Muscle layer of colon (tissue), 2 donors: ENCODE results near the gene AXIN2.

Experiments
- H3K27ac ChIP-seq: one replicate; pipeline ENCODE4 v1.7.0; 2013; ENCODE audit warnings: low read depth, mild to moderate bottlenecking, low read length, moderate library complexity
- H3K27me3 ChIP-seq, 2 donors: one replicate each; pipeline ENCODE4 v1.7.0; 2013; ENCODE audit warnings: low read length in 2 of 2, mild to moderate bottlenecking in 2 of 2; ENCODE audit not compliant: insufficient read depth in 2 of 2, control insufficient read depth in 1 of 2
- H3K36me3 ChIP-seq: one replicate; pipeline ENCODE4 v1.7.0; 2013; ENCODE audit warnings: mild to moderate bottlenecking, low read length; ENCODE audit not compliant: insufficient read depth
- H3K4me1 ChIP-seq: one replicate; pipeline ENCODE4 v1.7.0; 2013; ENCODE audit warnings: mild to moderate bottlenecking, low read length; ENCODE audit not compliant: insufficient read depth
- H3K4me3 ChIP-seq, 2 donors: one replicate each; pipeline ENCODE4 v1.7.0; 2013; ENCODE audit warnings: low read length in 2 of 2, low read depth in 1 of 2, mild to moderate bottlenecking in 1 of 2, moderate library complexity in 1 of 2
- H3K9ac ChIP-seq: one replicate; pipeline ENCODE4 v1.7.0; 2013; ENCODE audit warnings: low read length
- H3K9me3 ChIP-seq: one replicate; pipeline ENCODE4 v1.7.0; 2013; ENCODE audit warnings: mild to moderate bottlenecking, low read length
- donor health status: abdominal sarcoma.
- donor health status: Adenocarcinoma of cecum.

The AXIN2 gene

DNA sequence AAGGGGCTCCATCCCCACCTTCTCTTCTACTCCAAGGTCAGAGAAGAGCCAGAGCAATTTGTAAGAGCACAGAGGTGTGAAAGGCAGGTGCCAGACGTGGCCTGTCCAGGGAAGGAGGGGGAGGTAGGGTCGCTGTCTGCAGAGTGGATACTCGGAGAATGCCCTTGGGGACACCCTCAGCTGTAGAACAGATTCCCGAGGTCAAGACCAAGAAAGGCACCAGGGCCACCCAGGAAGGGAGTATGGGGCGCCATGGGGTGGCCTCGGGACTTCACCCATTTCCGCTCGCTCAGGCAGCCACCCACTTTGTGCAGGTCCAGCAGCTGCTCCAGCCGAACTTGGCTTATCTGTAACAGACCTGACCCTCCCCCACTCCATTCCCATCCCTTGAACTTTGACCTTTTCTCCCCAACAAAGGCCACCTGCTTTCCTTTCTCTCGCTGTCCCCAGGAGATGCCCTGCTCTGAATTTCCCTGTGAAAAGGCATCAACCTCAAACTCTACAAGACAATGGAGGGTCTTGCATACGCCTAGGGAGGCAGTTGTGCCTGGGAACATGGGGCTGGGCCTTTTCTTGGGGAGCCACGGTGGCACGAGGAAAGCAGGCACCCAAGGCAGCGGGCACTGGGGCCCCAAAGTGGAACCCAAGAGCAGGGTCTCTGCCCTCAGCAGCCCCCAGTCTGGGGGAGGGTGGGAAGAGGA, 11.3 kb upstream of the AXIN2 start:
- Histone ChIP-seq H3K9me3 (no peaks in the 10 kb centered on the region), H3K9ac (no peak overlapping the region), H3K27ac (no peak overlapping the region), H3K36me3 (no peaks in the 10 kb centered on the region), H3K4me3 (no peak overlapping the region), H3K4me1 (no peaks in the 10 kb centered on the region), H3K27me3 (no peaks in the 10 kb centered on the region)

DNA sequence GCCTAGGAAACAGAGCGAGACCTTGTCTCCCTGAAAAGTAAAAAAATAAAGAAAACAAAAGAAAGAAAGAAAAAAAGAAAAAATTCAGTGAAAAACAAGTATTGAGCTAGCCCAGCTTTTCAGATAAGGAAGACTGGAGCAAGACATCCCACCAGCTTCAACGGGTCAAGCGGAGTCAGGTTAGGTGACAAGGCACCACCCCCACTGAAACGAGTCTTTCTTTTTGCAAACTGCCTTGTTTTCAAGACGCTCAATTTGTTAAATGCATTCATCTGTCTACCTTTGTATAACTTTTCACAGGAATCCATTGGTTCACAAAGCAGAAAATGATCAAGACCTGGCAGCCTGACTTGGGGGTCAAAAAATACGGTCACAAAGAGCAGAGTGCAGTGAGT, 10.7 kb upstream of the AXIN2 start:
- Histone ChIP-seq H3K9ac (no peak overlapping the region), H3K36me3 (no peaks in the 10 kb centered on the region), H3K27ac (no peak overlapping the region), H3K4me1 (no peaks in the 10 kb centered on the region), H3K9me3 (no peaks in the 10 kb centered on the region), H3K4me3 (no peak overlapping the region), H3K27me3 (no peaks in the 10 kb centered on the region)

DNA sequence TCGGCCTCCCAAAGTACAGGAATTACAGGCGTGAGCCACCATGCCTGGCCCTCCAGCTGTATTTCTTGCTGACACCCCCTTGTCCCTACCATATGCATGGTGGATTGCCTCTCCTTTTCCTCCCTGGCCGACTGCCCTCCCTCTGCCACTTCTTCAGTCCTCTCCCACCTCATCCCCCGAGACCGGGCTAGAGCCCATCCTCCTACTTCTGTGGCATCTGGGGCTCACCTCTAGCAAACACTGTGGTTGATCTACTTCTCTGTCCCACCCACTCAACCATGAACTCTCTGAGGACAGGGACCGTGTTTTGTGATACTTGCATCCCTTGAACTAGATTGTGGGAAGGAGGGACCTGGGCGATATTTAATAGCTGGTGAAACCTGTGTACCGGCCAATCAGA, 7.5 kb upstream of the AXIN2 start:
- no peak overlapping the region for H3K27ac ChIP-seq
- H3K9me3 ChIP-seq = no peaks in the 10 kb centered on the region
- no peaks in the 10 kb centered on the region for H3K36me3 ChIP-seq
- H3K27me3 ChIP-seq = no peaks in the 10 kb centered on the region
- no peak overlapping the region for H3K9ac ChIP-seq
- no peak overlapping the region for H3K4me3 ChIP-seq
- peaks cover 11% of the 10 kb centered on the region for H3K4me1 ChIP-seq

DNA sequence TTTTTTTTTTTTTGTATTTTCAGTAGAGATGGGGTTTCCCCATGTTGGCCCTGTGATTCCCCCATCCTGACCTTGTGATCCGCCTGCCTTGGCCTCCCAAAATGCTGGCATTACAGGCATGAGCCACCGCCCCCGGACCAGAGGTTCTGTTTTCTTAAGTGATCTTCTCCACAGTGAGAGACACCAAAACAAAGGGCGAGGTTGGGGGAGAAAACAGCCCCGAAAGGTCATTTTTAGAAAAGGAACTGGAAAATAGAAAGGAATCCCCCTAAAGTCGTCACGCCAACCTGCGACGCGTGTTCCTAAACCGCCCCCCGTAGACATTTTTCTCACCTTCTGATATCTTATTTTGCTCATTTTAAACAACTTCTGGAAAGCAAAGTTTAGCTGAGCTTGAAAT, 6.1 kb upstream of the AXIN2 start:
- no peak overlapping the region for H3K4me3 ChIP-seq
- H3K4me1 ChIP-seq = peaks cover 11% of the 10 kb centered on the region
- H3K36me3 ChIP-seq = no peaks in the 10 kb centered on the region
- no peaks in the 10 kb centered on the region for H3K27me3 ChIP-seq
- H3K9me3 ChIP-seq = no peaks in the 10 kb centered on the region
- no peak overlapping the region for H3K9ac ChIP-seq
- H3K27ac ChIP-seq = no peak overlapping the region

DNA sequence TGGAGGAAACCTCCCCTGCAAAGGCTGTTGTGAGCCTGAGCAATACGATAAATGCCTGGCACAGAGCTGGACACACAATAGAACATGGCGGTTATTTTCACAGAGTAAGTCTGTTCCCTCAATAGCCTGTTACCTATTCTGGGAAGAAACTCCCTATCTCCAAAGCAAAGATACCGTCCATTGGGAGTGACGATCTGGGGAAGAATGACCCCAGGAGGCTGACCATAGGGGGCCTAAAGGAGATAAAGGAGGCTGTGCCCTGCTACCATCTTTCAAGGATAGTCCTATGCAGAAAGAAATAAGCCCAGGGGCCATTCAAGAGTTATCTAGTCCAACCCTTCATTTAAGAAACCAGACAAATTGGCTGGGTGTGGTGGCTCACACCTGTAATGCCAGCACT, 4.1 kb upstream of the AXIN2 start:
- no peak overlapping the region for H3K27ac ChIP-seq
- H3K27me3 ChIP-seq = no peaks in the 10 kb centered on the region
- H3K9ac ChIP-seq = no peak overlapping the region
- no peak overlapping the region for H3K4me3 ChIP-seq
- H3K9me3 ChIP-seq = no peaks in the 10 kb centered on the region
- H3K36me3 ChIP-seq = no peaks in the 10 kb centered on the region
- H3K4me1 ChIP-seq = peaks cover 16% of the 10 kb centered on the region

DNA sequence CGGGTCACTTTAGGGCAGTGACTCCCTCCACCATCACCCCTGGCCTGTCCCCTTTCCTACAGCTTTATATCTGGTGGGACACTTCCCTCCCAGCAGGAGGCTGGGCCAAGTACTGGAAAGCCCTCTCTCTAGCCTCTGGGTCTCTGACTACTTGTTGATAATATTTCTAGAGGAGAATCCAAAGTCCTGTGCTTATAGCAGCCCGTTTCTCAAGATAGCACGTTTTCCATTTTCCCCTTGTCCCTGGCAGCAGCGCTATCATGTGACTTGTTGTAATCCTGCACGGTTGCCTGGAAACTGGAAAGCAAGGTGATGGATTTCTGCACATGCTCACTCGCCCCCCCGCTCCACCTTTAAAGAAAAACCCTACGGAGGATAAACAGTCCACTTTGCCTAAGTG, 3.3 kb upstream of the AXIN2 start:
- Histone ChIP-seq H3K27ac (peak overlapping the region; percentile 43), H3K4me3 (peak overlapping the region in 1 of 2 donors; percentile 27), H3K36me3 (no peaks in the 10 kb centered on the region), H3K27me3 (peaks cover 0 to 3% of the 10 kb centered on the region in 2 donors), H3K9ac (no peak overlapping the region), H3K9me3 (no peaks in the 10 kb centered on the region), H3K4me1 (peaks cover 16% of the 10 kb centered on the region)

DNA sequence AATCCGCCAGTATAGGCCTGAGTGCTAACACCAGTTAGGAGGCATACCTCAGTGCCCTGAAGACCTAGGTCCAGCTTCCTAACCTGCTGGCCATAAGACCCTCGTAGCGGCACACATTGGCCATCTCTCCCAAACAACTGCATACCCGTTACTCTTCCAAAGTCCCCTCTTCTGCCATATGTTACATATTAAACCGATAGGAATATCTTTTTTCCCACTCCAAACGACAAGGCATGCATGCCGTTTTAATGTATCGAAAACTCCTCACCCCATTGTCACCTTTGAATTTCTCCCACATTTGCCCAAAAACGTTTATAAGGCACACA, 721 bp upstream of the AXIN2 start:
- peaks cover 0 to 4% of the 10 kb centered on the region in 2 donors for H3K27me3 ChIP-seq
- H3K4me3 ChIP-seq = peak overlapping the region in 1 of 2 donors; percentile 80
- peaks cover 25% of the 10 kb centered on the region for H3K4me1 ChIP-seq
- no peak overlapping the region for H3K27ac ChIP-seq
- no peak overlapping the region for H3K9ac ChIP-seq
- H3K36me3 ChIP-seq = no peaks in the 10 kb centered on the region
- H3K9me3 ChIP-seq = no peaks in the 10 kb centered on the region

DNA sequence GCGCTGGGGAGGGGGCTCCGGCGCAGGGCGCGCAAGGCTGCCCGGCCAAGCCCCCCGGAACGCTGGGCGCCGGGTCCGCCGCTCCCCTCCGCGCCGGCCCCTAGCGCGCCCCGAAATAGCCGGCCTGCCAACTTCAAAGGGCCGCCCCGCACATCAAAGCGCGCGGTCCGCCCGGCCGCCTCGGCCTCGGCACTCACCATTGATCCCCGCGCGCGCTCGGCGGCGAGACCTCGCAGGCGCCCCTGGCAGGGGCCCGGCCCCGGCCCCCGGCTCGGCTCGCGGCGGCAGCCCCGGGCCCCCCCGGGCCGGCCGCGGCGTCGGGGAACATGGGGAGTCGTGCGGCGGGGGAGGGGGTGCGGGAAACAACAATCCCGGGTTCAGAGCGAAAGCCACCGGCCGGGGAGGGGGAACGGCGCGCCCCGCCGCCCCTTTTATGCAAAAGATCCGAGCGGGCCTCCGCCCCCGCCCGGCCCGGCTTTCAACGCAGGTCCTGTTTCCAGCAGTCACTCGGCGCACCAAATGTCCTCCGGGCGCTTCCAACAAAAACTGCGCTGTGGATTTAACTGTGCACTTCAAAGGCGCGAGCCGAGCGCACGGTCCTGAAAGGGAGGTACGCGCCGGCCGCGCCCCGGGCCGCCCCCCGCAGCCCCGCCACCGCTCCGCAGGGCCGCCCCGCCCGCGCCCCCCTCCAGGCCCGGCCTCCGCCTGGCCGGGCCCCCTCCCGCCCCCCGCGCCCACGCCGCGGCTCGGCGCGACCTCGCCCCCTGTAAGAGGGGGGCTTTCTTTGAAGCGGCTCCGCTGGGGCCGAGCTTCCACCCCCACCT, 608 bp downstream of the AXIN2 start:
- H3K27ac ChIP-seq = peak overlapping the region; percentile 89
- H3K27me3 ChIP-seq = peaks cover 0 to 4% of the 10 kb centered on the region in 2 donors
- no peaks in the 10 kb centered on the region for H3K36me3 ChIP-seq
- H3K4me1 ChIP-seq = peaks cover 25% of the 10 kb centered on the region
- H3K4me3 ChIP-seq = peak overlapping the region; percentile 76 to 92
- H3K9ac ChIP-seq = no peak overlapping the region
- no peaks in the 10 kb centered on the region for H3K9me3 ChIP-seq

DNA sequence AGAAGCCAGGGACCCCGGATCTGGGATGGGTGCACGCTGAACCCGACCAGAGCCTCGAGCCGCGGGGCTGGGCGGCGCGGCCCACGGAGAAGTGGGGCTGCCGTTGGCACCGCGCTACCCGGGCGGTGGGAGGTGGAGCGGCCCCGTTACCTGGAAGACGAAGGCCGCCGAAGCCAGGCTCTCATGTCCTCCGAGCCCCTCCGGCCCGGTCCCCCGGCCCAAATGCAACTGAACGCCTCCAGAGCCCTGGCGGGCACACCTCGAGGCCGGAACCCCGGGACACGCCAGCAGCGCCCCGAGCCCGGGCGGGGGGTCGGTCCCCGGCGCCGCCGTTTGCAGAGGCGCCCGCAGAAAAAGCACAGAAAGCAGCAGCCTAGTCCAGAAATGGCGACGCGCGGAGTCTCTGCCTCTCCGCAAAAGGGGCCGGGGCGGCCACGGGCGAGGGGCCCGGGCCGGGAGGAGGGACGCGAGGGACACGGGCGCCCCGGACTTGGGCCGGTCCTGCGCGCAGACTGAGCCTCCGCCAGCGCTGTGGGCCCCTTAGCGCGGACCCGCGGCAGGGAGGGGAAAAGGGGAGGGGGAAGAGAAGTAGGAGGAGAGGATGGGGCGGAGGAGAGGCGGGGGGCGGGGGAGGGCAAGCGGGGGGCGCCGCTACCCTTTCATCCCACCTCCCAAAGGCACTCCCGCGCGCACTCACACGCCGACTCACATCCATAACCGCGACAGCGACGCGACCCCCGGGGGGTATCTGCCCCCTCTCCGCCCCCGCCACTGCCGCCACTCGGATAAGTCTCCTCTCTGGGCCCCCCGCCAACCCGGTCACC, 1.4 kb downstream of the AXIN2 start:
- Histone ChIP-seq H3K9me3 (no peaks in the 10 kb centered on the region), H3K27me3 (peaks cover 0 to 4% of the 10 kb centered on the region in 2 donors), H3K36me3 (no peaks in the 10 kb centered on the region), H3K27ac (peak overlapping the region; percentile 89), H3K4me1 (peaks cover 21% of the 10 kb centered on the region), H3K9ac (peak overlapping the region; percentile 27), H3K4me3 (peak overlapping the region; percentile 76 to 92)

DNA sequence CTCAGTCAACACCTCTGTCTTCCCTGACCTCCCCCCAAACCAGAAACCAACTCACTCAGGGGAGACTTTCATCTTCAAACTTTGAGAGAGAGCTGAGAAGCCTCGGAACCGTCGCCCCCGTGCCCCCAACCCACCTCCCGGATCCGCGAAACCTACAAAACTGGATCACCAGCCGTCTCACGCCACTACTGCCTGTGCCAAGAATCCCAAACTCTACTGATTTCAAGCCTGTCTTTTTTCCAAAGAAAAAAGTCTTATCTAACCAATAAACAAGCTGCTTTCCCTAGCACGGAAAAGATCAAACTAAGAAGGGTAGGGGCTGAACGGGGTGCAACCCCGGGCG, 2.0 kb downstream of the AXIN2 start:
- Histone ChIP-seq H3K9me3 (no peaks in the 10 kb centered on the region), H3K27ac (peak overlapping the region; percentile 89), H3K4me3 (peak overlapping the region; percentile 76 to 92), H3K27me3 (peaks cover 0 to 4% of the 10 kb centered on the region in 2 donors), H3K36me3 (no peaks in the 10 kb centered on the region), H3K4me1 (peaks cover 15% of the 10 kb centered on the region), H3K9ac (peak overlapping the region; percentile 27)

DNA sequence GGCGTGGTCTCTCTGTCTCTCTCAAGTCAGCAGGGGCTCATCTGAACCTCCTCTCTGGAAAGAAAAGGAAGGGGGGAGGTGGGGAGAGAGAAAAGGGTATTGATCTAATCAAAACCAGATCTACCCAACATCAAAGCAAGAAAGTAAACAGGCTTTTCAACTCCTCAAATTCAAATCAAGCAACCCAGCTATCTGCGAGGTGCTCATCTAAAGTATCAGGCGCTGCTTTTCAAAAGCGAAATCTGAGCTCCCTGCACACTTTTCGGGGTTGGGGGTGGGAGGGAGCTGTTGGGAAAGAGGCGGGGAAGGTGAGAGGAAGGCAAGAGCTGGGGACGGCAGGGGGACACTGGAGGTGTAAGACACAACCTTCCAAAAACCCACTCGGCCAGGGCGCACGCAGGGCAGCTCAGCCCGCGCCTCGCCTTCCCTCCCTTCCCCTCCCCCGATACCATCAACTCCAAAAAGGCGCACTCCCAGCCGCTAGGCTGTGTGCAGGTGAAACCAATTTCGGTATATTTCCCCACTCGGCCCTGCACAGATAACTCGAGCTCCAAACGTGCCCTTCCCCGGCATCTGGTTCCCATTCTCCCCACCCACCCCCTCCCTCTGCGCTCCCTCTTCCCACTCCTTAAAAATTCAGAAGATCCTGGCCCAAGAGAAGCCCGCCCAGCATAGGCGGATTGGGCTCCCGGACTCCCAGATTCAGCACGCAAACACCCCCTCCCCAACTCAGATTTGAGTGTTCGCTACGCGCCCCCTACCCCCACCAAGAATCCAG, 2.6 kb downstream of the AXIN2 start:
- Histone ChIP-seq H3K27me3 (peaks cover 0 to 4% of the 10 kb centered on the region in 2 donors), H3K4me1 (peaks cover 14% of the 10 kb centered on the region), H3K27ac (peak overlapping the region; percentile 89), H3K4me3 (peak overlapping the region; percentile 76 to 92), H3K9ac (peak overlapping the region; percentile 27), H3K9me3 (no peaks in the 10 kb centered on the region), H3K36me3 (no peaks in the 10 kb centered on the region)
